ENCODE results near the gene PRMT2.

Gene PRMT2

GRCh38 chr21:46635324-46636180 lies at the start of gene PRMT2:
PRMT2 (plus strand) TSS chr21:46635674; CDS start chr21:46636952, 1,278 bp downstream.
- DNase-seq = peak; percentile 98

GRCh38 chr21:46594276-46594675 lies 41.2 kb upstream of the PRMT2 start:
- DNase-seq = no peak

GRCh38 chr21:46596201-46596600 lies 39.3 kb upstream of the PRMT2 start:
- DNase-seq = no peak

- no peak for DNase-seq
Observed at GRCh38 chr21:46597031-46597430, 38.4 kb upstream of the PRMT2 start.

- DNase-seq = no peak
Observed at GRCh38 chr21:46597896-46598343, 37.6 kb upstream of the PRMT2 start.

- DNase-seq = no peak
Observed at GRCh38 chr21:46598581-46599572, 36.6 kb upstream of the PRMT2 start.

- no peak for DNase-seq
Observed at GRCh38 chr21:46600305-46600704, 35.2 kb upstream of the PRMT2 start.

GRCh38 chr21:46600978-46601377 lies 34.5 kb upstream of the PRMT2 start:
- DNase-seq = no peak

GRCh38 chr21:46603228-46603627 lies 32.2 kb upstream of the PRMT2 start:
- DNase-seq = no peak

GRCh38 chr21:46604329-46604974 lies 31.0 kb upstream of the PRMT2 start:
- DNase-seq = no peak

- DNase-seq = no peak
Observed at GRCh38 chr21:46604975-46605766, 30.3 kb upstream of the PRMT2 start, which contains the start of gene S100B. S100B (minus strand) TSS chr21:46605082; CDS start chr21:46602415, 2,667 bp downstream.

- peak; percentile 71 for DNase-seq
Observed at GRCh38 chr21:46605767-46606426, 29.6 kb upstream of the PRMT2 start.

- no peak for DNase-seq
Observed at GRCh38 chr21:46606427-46606813, 29.1 kb upstream of the PRMT2 start.

GRCh38 chr21:46607636-46608035 lies 27.8 kb upstream of the PRMT2 start:
- no peak for DNase-seq

- no peak for DNase-seq
Observed at GRCh38 chr21:46608672-46609111, 26.8 kb upstream of the PRMT2 start.

- DNase-seq = no peak
Observed at GRCh38 chr21:46610018-46610701, 25.3 kb upstream of the PRMT2 start.

GRCh38 chr21:46613391-46613790 lies 22.1 kb upstream of the PRMT2 start:
- DNase-seq = no peak

GRCh38 chr21:46616050-46616449 lies 19.4 kb upstream of the PRMT2 start:
- DNase-seq = no peak

- DNase-seq = no peak
Observed at GRCh38 chr21:46616656-46617055, 18.8 kb upstream of the PRMT2 start.

- DNase-seq = no peak
Observed at GRCh38 chr21:46617267-46618051, 18.0 kb upstream of the PRMT2 start.
